SK-N-SH (cell line): ENCODE results near the gene RASGRF2. TPM values are rescaled to one million over a fixed set of nuclear protein-coding genes. Genes with fewer than 3 reads are reported as not detected.

Experiments
- CTCF ChIA-PET: fragments of 300-600, 350-600 bp; formaldehyde crosslinking; extraction: SDS; loops from one replicate; lab custom pipeline; 2021; lab: Yijun Ruan, JAX
- POLR2A ChIA-PET: fragments of 350-600 bp; sonication (Branson Sonifier 250); formaldehyde crosslinking; extraction: SDS; loops from one replicate; lab custom pipeline; 2020; ENCODE audit warnings: antibody characterized with exemption, inconsistent platforms; lab: Yijun Ruan, JAX
- DNase-seq: peaks from one replicate; pipeline ENCODE4 v3.0.0; 2012
- H2AFZ ChIP-seq: fragments of 200-600 bp; sonication (generic); 2 replicates; pipeline ENCODE4 v1.8.1; 2016; ENCODE audit warnings: antibody characterized with exemption, mild to moderate bottlenecking, low read depth
- H3F3A ChIP-seq: fragments of 200-600 bp; sonication (generic); replicated peaks from 2 replicates; pipeline ENCODE3; 2016; ENCODE audit warnings: antibody characterized with exemption, mild to moderate bottlenecking; ENCODE audit not compliant: insufficient read depth
- H3K27ac ChIP-seq, 2 experiments: fragments of 200-500 bp in 1 of 2; fragments of 200-600 bp in 1 of 2; sonication (Bioruptor generic) in 1 of 2; sonication (generic), shearing (Covaris generic) in 1 of 2; 2 replicates each; pipeline versions ENCODE4 v1.5.1 to v1.6.1; 2014 to 2016; ENCODE audit warnings: low read depth in 2 of 2, inconsistent platforms in 1 of 2, low read length in 1 of 2, mild to moderate bottlenecking in 1 of 2, mixed read lengths in 1 of 2
- H3K27me3 ChIP-seq: fragments of 200-600 bp; sonication (generic), shearing (Covaris generic); 2 replicates; pipeline ENCODE4 v1.6.1; 2016; ENCODE audit warnings: mixed run types; ENCODE audit not compliant: insufficient read depth
- H3K36me3 ChIP-seq, 2 experiments: fragments of 200-500 bp in 1 of 2; fragments of 200-600 bp in 1 of 2; sonication (Bioruptor generic) in 1 of 2; sonication (generic) in 1 of 2; replicated peaks in 1 of 2; 2 replicates each; pipeline versions ENCODE3 to v1.5.1; 2014 to 2016; ENCODE audit warnings: low read length in 1 of 2, mild to moderate bottlenecking in 1 of 2; ENCODE audit not compliant: insufficient read depth in 2 of 2, control insufficient read depth in 1 of 2
- H3K4me1 ChIP-seq, 2 experiments: fragments of 200-500 bp in 1 of 2; fragments of 200-600 bp in 1 of 2; sonication (Bioruptor generic) in 1 of 2; sonication (generic), shearing (Covaris generic) in 1 of 2; 2 replicates each; pipeline versions ENCODE4 v1.5.1 to v1.6.1; 2014 to 2016; ENCODE audit warnings: low read depth in 1 of 2, low read length in 1 of 2, mixed run types in 1 of 2; ENCODE audit not compliant: insufficient read depth in 2 of 2, control insufficient read depth in 1 of 2
- H3K4me2 ChIP-seq: fragments of 200-600 bp; sonication (generic), shearing (Covaris generic); 2 replicates; pipeline ENCODE4 v1.6.1; 2017; ENCODE audit warnings: mixed run types
- H3K4me3 ChIP-seq, 2 experiments: fragments of 200-500 bp in 1 of 2; fragments of 200-600 bp in 1 of 2; sonication (Bioruptor generic) in 1 of 2; sonication (generic), shearing (Covaris generic) in 1 of 2; 2 replicates each; pipeline versions ENCODE4 v1.5.1 to v1.8.1; 2014 to 2016; ENCODE audit warnings: low read depth in 2 of 2, inconsistent platforms in 1 of 2, low read length in 1 of 2, mild to moderate bottlenecking in 1 of 2, mixed read lengths in 1 of 2, moderate library complexity in 1 of 2
- H3K79me2 ChIP-seq: fragments of 200-600 bp; sonication (generic); 2 replicates; pipeline ENCODE4 v1.8.1; 2017; ENCODE audit warnings: mild to moderate bottlenecking; ENCODE audit not compliant: insufficient read depth
- H3K9ac ChIP-seq: fragments of 200-600 bp; sonication (generic); 2 replicates; pipeline ENCODE4 v1.6.1; 2017; ENCODE audit warnings: mixed run types
- H3K9me2 ChIP-seq: fragments of 200-600 bp; sonication (generic); 2 replicates; pipeline ENCODE4 v1.6.1; 2017; ENCODE audit warnings: mixed run types
- H3K9me3 ChIP-seq: fragments of 200-600 bp; sonication (generic); 2 replicates; pipeline ENCODE4 v1.6.1; 2017; ENCODE audit warnings: mixed run types, mild to moderate bottlenecking, moderate library complexity
- H4K20me1 ChIP-seq: fragments of 200-600 bp; sonication (generic); 2 replicates; pipeline ENCODE4 v1.6.1; 2017; ENCODE audit warnings: mild to moderate bottlenecking, mixed run types; ENCODE audit not compliant: insufficient read depth
- CHD2 ChIP-seq: fragments of 150-350 bp; IDR thresholded peaks from 2 replicates; pipeline ENCODE4 v1.6.1; 2018; ENCODE audit warnings: low read length; ENCODE audit not compliant: partially characterized antibody
- CTCF ChIP-seq: fragments of 200-600 bp; sonication (generic); IDR thresholded peaks from 2 replicates; pipeline ENCODE4 v1.6.1; 2017; ENCODE audit warnings: antibody characterized with exemption, mild to moderate bottlenecking, moderate library complexity
- EP300 ChIP-seq, 2 experiments: IDR thresholded peaks; 2 replicates each; pipeline versions ENCODE4 v1.4.0 to v1.6.1; 2012; ENCODE audit warnings: borderline replicate concordance in 1 of 2, low read depth in 1 of 2, low read length in 1 of 2
- EZH2phosphoT487 ChIP-seq: fragments of 200-600 bp; sonication (generic); IDR thresholded peaks from 2 replicates; pipeline ENCODE4 v1.6.1; 2017; ENCODE audit warnings: low read depth, mixed run types, mild to moderate bottlenecking, antibody characterized with exemption, moderate library complexity, borderline replicate concordance
- FOSL2 ChIP-seq: IDR thresholded peaks from 2 replicates; pipeline ENCODE4 v1.4.0; 2012; ENCODE audit warnings: low read depth, mild to moderate bottlenecking, moderate library complexity, borderline replicate concordance
- FOXM1 ChIP-seq: IDR thresholded peaks from 2 replicates; pipeline ENCODE4 v1.4.0; 2012; ENCODE audit warnings: low read depth, mild to moderate bottlenecking
- GABPA ChIP-seq: IDR thresholded peaks from 2 replicates; pipeline ENCODE4 v1.4.0; 2012; ENCODE audit warnings: low read depth, mild to moderate bottlenecking
- GATA2 ChIP-seq: sonication (generic); formaldehyde crosslinking; IDR thresholded peaks from 2 replicates; pipeline ENCODE4 v1.5.0; 2020; ENCODE audit warnings: mild to moderate bottlenecking, missing genetic modification reagents
- MXI1 ChIP-seq: IDR thresholded peaks from 2 replicates; pipeline ENCODE4 v1.6.1; 2012; ENCODE audit warnings: mild to moderate bottlenecking, low read depth, low read length, improper control_type of control experiment
- NFIC ChIP-seq: IDR thresholded peaks from 2 replicates; pipeline ENCODE4 v1.4.0; 2012; ENCODE audit warnings: borderline replicate concordance
- PBX3 ChIP-seq: IDR thresholded peaks from 2 replicates; pipeline ENCODE4; 2012
- REST ChIP-seq: IDR thresholded peaks from 2 replicates; pipeline ENCODE4 v1.6.1; 2012; ENCODE audit warnings: mild to moderate bottlenecking, low read depth, low read length, moderate library complexity
- RFX5 ChIP-seq: IDR thresholded peaks from 2 replicates; pipeline ENCODE4 v1.6.1; 2012; ENCODE audit warnings: mild to moderate bottlenecking, improper control_type of control experiment, low read length
- RXRA ChIP-seq: IDR thresholded peaks from 2 replicates; pipeline ENCODE4 v1.4.0; 2012; ENCODE audit warnings: low read depth, mild to moderate bottlenecking, borderline replicate concordance
- SMC3 ChIP-seq: IDR thresholded peaks from 2 replicates; pipeline ENCODE4 v1.6.1; 2012; ENCODE audit warnings: low read depth, low read length, improper control_type of control experiment
- TCF12 ChIP-seq: IDR thresholded peaks from 2 replicates; pipeline ENCODE4 v1.4.0; 2012
- USF2 ChIP-seq: fragments of 150-350 bp; IDR thresholded peaks from 2 replicates; pipeline ENCODE4 v1.6.1; 2017; ENCODE audit warnings: antibody characterized with exemption, low read length, low read depth, borderline replicate concordance
- ZBTB33 ChIP-seq: IDR thresholded peaks from 2 replicates; pipeline ENCODE4 v1.4.0; 2012; ENCODE audit warnings: low read depth, borderline replicate concordance
- WGBS: methylation state at CpG from one replicate; pipeline ENCODE4 v1.1.6; 2017; ENCODE audit warnings: low lambda C conversion rate; 5-methylcytosine and 5-hydroxymethylcytosine counted together
- polyA plus RNA-seq, 3 experiments: library from polyadenylated mRNA; depleted of rRNA; stranded (reverse); fragments of >200 nt; gene quantifications; 2 replicates each; pipeline ENCODE4 v1.2.3, GENCODE V29; 2012

The RASGRF2 gene
- polyA plus RNA-seq, 1 of the 3 experiments (the other 2 are of a cell fraction): under 0.01 TPM

- H3K4me3 ChIP-seq: no peak overlapping the region
- no peaks in the 10 kb centered on the region for H3K9me3 ChIP-seq
- H3F3A ChIP-seq: no peaks in the 10 kb centered on the region
- WGBS: 72% methylated on average over 6 of the region's 6 CpGs
- no peaks in the 10 kb centered on the region for H3K36me3 ChIP-seq
- H3K4me2 ChIP-seq: no peak overlapping the region
- no peak overlapping the region for H2AFZ ChIP-seq
- H3K79me2 ChIP-seq: no peaks in the 10 kb centered on the region
- H3K9ac ChIP-seq: no peak overlapping the region
- POLR2A ChIA-PET: no interaction called here
- H3K27me3 ChIP-seq: no peaks in the 10 kb centered on the region
- H3K9me2 ChIP-seq: no peaks in the 10 kb centered on the region
- no peak overlapping the region for H3K27ac ChIP-seq
- CTCF ChIA-PET: no interaction called here
- no peaks in the 10 kb centered on the region for H4K20me1 ChIP-seq
- no peak for TF ChIP-seq GATA2 (CRISPR knock-in tag)
- no peak for TF ChIP-seq SMC3
- no peak for TF ChIP-seq RFX5
- peaks cover 0 to 23% of the 10 kb centered on the region in 2 experiments; a peak in 2 of 4 replicates for H3K4me1 ChIP-seq
- no peak for DNase-seq
Observed at GRCh38 chr5:81020478-81021167, 60.5 kb downstream of the RASGRF2 start.

GRCh38 chr5:81021486-81021885 lies 61.3 kb downstream of the RASGRF2 start:
- DNase-seq: no peak
- ChIA-PET CTCF (no interaction called here), POLR2A (no interaction called here)
- Histone ChIP-seq H3K27me3 (no peaks in the 10 kb centered on the region), H3K4me1 (peaks cover 0 to 23% of the 10 kb centered on the region in 2 experiments; a peak in 2 of 4 replicates), H3K9ac (no peak overlapping the region), H3K79me2 (no peaks in the 10 kb centered on the region), H4K20me1 (no peaks in the 10 kb centered on the region), H2AFZ (no peak overlapping the region), H3K9me2 (no peaks in the 10 kb centered on the region), H3K9me3 (no peaks in the 10 kb centered on the region), H3K4me2 (no peak overlapping the region), H3K36me3 (no peaks in the 10 kb centered on the region), H3K27ac (no peak overlapping the region), H3F3A (no peaks in the 10 kb centered on the region), H3K4me3 (no peak overlapping the region)
- 57% methylated on average over 4 of the region's 4 CpGs for WGBS
- TF ChIP-seq TCF12: no peak
- no peak for TF ChIP-seq CTCF
- TF ChIP-seq GATA2 (CRISPR knock-in tag): no peak
- no peak for TF ChIP-seq ZBTB33
- TF ChIP-seq RXRA: no peak
- TF ChIP-seq NFIC: no peak
- no peak for TF ChIP-seq GABPA
- TF ChIP-seq EP300 (IDR thresholded peaks at IDR 0.05; ENCODE audit: borderline replicate concordance in 1 of 2, low read depth in 1 of 2, low read length in 1 of 2): no peak
- no peak for TF ChIP-seq MXI1
- no peak for TF ChIP-seq CHD2
- TF ChIP-seq USF2: no peak
- no peak for TF ChIP-seq REST
- no peak for TF ChIP-seq FOXM1
- TF ChIP-seq PBX3: no peak
- TF ChIP-seq FOSL2: no peak
- no peak for TF ChIP-seq EZH2phosphoT487
